IMR-90 (cell line): ENCODE results near the gene MYOF. TPM values are rescaled to one million over a fixed set of nuclear protein-coding genes. Genes with fewer than 3 reads are reported as not detected.
A peak's percentile ranks its signal among the peaks of the same experiment; 100 is the strongest.

Experiments
- ATAC-seq: fragments of 200-7000 bp; cut with Tn5 transposase; 2 replicates; pipeline ENCODE4 v1.9.1; 2020; ENCODE audit warnings: low read depth, mild to moderate bottlenecking, moderate library complexity
- BruUV-seq: library from RNA; stranded (reverse); fragments of 400-500 nt; replicated peaks from 2 replicates; lab custom pipeline; 2021; lab: Mats Ljungman, UMichigan
- CTCF ChIA-PET: fragments of 300-600 bp; formaldehyde crosslinking; extraction: SDS; loops from one replicate; lab custom pipeline; 2021; ENCODE audit warnings: antibody characterized with exemption; lab: Yijun Ruan, JAX
- POLR2A ChIA-PET: fragments of 300-600 bp; sonication (Branson Sonifier 250); formaldehyde crosslinking; loops from one replicate; lab custom pipeline; 2022; ENCODE audit warnings: antibody characterized with exemption; ENCODE audit not compliant: unreplicated experiment; lab: Charles Lee
- DNase-seq: peaks from one replicate; pipeline ENCODE4 v3.0.0; 2013
- H2AFZ ChIP-seq: replicated peaks from 2 replicates; pipeline ENCODE3; 2013; ENCODE audit warnings: low read length, mild to moderate bottlenecking; ENCODE audit not compliant: poor library complexity
- H2AK5ac ChIP-seq: 2 replicates; pipeline ENCODE4 v1.6.1; 2013; ENCODE audit warnings: low read depth, low read length, inconsistent platforms
- H2AK9ac ChIP-seq: replicated peaks from 2 replicates; pipeline ENCODE3; 2013; ENCODE audit warnings: mild to moderate bottlenecking, low read depth, low read length, moderate library complexity; ENCODE audit not compliant: poor library complexity
- H2BK120ac ChIP-seq: 2 replicates; pipeline ENCODE4 v1.6.1; 2013; ENCODE audit warnings: low read depth, low read length, inconsistent platforms
- H2BK15ac ChIP-seq: 3 replicates; pipeline ENCODE4 v1.6.1; 2013; ENCODE audit warnings: low read depth, low read length, inconsistent platforms
- H2BK20ac ChIP-seq: 2 replicates; pipeline ENCODE4 v1.6.1; 2013; ENCODE audit warnings: low read depth, mild to moderate bottlenecking, inconsistent platforms, low read length, moderate library complexity
- H2BK5ac ChIP-seq: 2 replicates; pipeline ENCODE4 v1.6.1; 2013; ENCODE audit warnings: mild to moderate bottlenecking, low read depth, low read length, inconsistent platforms; ENCODE audit not compliant: poor library complexity, severe bottlenecking
- H3K14ac ChIP-seq: replicated peaks from 2 replicates; pipeline ENCODE4 v1.6.1; 2013; ENCODE audit warnings: low read depth, low read length, inconsistent platforms
- H3K18ac ChIP-seq: 2 replicates; pipeline ENCODE4 v1.6.1; 2013; ENCODE audit warnings: low read depth, low read length, control low read depth
- H3K23ac ChIP-seq: 2 replicates; pipeline ENCODE4 v1.6.1; 2013; ENCODE audit warnings: low read depth, low read length, inconsistent platforms
- H3K27ac ChIP-seq: 2 replicates; pipeline ENCODE4 v1.5.1; 2013; ENCODE audit warnings: mild to moderate bottlenecking, control low read depth, low read length; ENCODE audit not compliant: insufficient read depth
- H3K27me3 ChIP-seq: 2 replicates; pipeline ENCODE4 v1.6.1; 2013; ENCODE audit warnings: low read length; ENCODE audit not compliant: control insufficient read depth, insufficient read depth
- H3K36me3 ChIP-seq: 2 replicates; pipeline ENCODE4 v1.6.1; 2013; ENCODE audit warnings: low read length, mixed read lengths; ENCODE audit not compliant: control insufficient read depth, insufficient read depth
- H3K4ac ChIP-seq: 2 replicates; pipeline ENCODE4 v1.6.1; 2013; ENCODE audit warnings: low read depth, low read length, inconsistent platforms
- H3K4me1 ChIP-seq: 2 replicates; pipeline ENCODE4 v1.6.1; 2013; ENCODE audit warnings: low read length, mixed read lengths; ENCODE audit not compliant: control insufficient read depth, insufficient read depth
- H3K4me2 ChIP-seq: 2 replicates; pipeline ENCODE4 v1.6.1; 2013; ENCODE audit warnings: low read depth, mild to moderate bottlenecking, control low read depth, low read length, moderate library complexity
- H3K4me3 ChIP-seq: 2 replicates; pipeline ENCODE4 v1.5.1; 2013; ENCODE audit warnings: low read depth, mild to moderate bottlenecking, control low read depth, low read length, moderate library complexity; ENCODE audit not compliant: insufficient read depth
- H3K56ac ChIP-seq: 2 replicates; pipeline ENCODE4 v1.6.1; 2013; ENCODE audit warnings: low read length, inconsistent platforms; ENCODE audit not compliant: insufficient read depth; ENCODE audit errors: extremely low read depth
- H3K79me1 ChIP-seq, 2 experiments: 2 replicates each; pipeline ENCODE4 v1.6.1; 2013; ENCODE audit warnings: low read length in 2 of 2, inconsistent platforms in 1 of 2, low read depth in 1 of 2
- H3K9ac ChIP-seq: 2 replicates; pipeline ENCODE4 v1.6.1; 2013; ENCODE audit warnings: low read depth, low read length, control low read depth
- H3K9me1 ChIP-seq: 2 replicates; pipeline ENCODE4 v1.6.1; 2013; ENCODE audit warnings: low read length, inconsistent platforms; ENCODE audit not compliant: insufficient read depth
- H3K9me3 ChIP-seq: 2 replicates; pipeline ENCODE4 v1.6.1; 2013; ENCODE audit warnings: low read length; ENCODE audit not compliant: control insufficient read depth, insufficient read depth
- H4K20me1 ChIP-seq: 2 replicates; pipeline ENCODE4 v1.6.1; 2013; ENCODE audit warnings: low read length, inconsistent platforms; ENCODE audit not compliant: insufficient read depth
- H4K5ac ChIP-seq: 2 replicates; pipeline ENCODE4 v1.6.1; 2013; ENCODE audit warnings: mild to moderate bottlenecking, low read depth, low read length, control low read depth
- H4K8ac ChIP-seq, 2 experiments: 2 replicates each; pipeline ENCODE4 v1.6.1; 2013; ENCODE audit warnings: low read depth in 2 of 2, low read length in 2 of 2, control low read depth in 1 of 2, inconsistent platforms in 1 of 2
- H4K91ac ChIP-seq: 2 replicates; pipeline ENCODE4 v1.6.1; 2013; ENCODE audit warnings: low read depth, low read length, inconsistent platforms; ENCODE audit not compliant: insufficient read depth
- FOS ChIP-seq: fragments of 150-350 bp; IDR thresholded peaks from 2 replicates; pipeline ENCODE4 v1.6.1; 2016; ENCODE audit warnings: low read depth, low read length
- MAFK ChIP-seq: IDR thresholded peaks from 2 replicates; pipeline ENCODE4 v1.6.1; 2012; ENCODE audit warnings: low read depth, low read length, improper control_type of control experiment
- MAZ ChIP-seq: IDR thresholded peaks from 2 replicates; pipeline ENCODE4 v1.6.1; 2012; ENCODE audit warnings: low read depth, mild to moderate bottlenecking, low read length, improper control_type of control experiment, moderate library complexity, borderline replicate concordance
- MXI1 ChIP-seq: IDR thresholded peaks from 2 replicates; pipeline ENCODE4 v1.6.1; 2012; ENCODE audit warnings: low read depth, mild to moderate bottlenecking, low read length, moderate library complexity, borderline replicate concordance
- NFE2L2 ChIP-seq: fragments of 150-350 bp; IDR thresholded peaks from 2 replicates; pipeline ENCODE4 v1.6.1; 2016; ENCODE audit warnings: low read depth, mild to moderate bottlenecking, low read length
- RAD21 ChIP-seq: IDR thresholded peaks from 2 replicates; pipeline ENCODE4 v1.6.1; 2012; ENCODE audit warnings: low read length, improper control_type of control experiment
- RCOR1 ChIP-seq: IDR thresholded peaks from 2 replicates; pipeline ENCODE4 v1.6.1; 2012; ENCODE audit warnings: mild to moderate bottlenecking, low read length, improper control_type of control experiment; ENCODE audit not compliant: insufficient replicate concordance
- RFX5 ChIP-seq: IDR thresholded peaks from 2 replicates; pipeline ENCODE4 v1.8.0; 2012; ENCODE audit warnings: low read depth, mild to moderate bottlenecking, low read length, moderate library complexity
- SMC3 ChIP-seq: fragments of 150-350 bp; IDR thresholded peaks from 2 replicates; pipeline ENCODE4 v1.6.1; 2016; ENCODE audit warnings: low read depth, mild to moderate bottlenecking, antibody characterized with exemption, low read length, moderate library complexity
- WGBS, 2 experiments: methylation state at CpG; one replicate each; pipeline versions ENCODE4 v1.1.5 to v1.1.7; 2013; ENCODE audit warnings: missing lambda C conversion rate in 2 of 2; ENCODE audit not compliant: insufficient read length in 1 of 2; ENCODE audit errors: extremely low coverage in 2 of 2; 5-methylcytosine and 5-hydroxymethylcytosine counted together
- dilution Hi-C: fragments of 300-500 bp; cut with HindIII; formaldehyde crosslinking; loops from one replicate; pipeline ENCODE4 v1.14.3; 2018; ENCODE audit warnings: low sequenced_read_pairs; ENCODE audit not compliant: unreplicated experiment
- in situ Hi-C: fragments of 300-500 bp; cut with MboI; formaldehyde crosslinking; loops from 3 replicates; pipeline ENCODE4 v1.14.3; 2019; ENCODE audit warnings: low sequenced_read_pairs, inconsistent platforms, mixed read lengths
- intact Hi-C: fragments of 100-400 bp; cut with micrococcal nuclease; formaldehyde crosslinking; loops from 2 replicates; pipeline ENCODE4 v1.10.0; 2022
- polyA plus RNA-seq, 3 experiments: library from polyadenylated mRNA; depleted of rRNA; stranded (reverse); fragments of >200 nt; gene quantifications; 2 replicates each; pipeline ENCODE4 v1.2.3, GENCODE V29; 2012; ENCODE audit warnings: low replicate concordance in 1 of 3
- total RNA-seq: library from RNA; depleted of rRNA; stranded (reverse); fragments of >200 nt; gene quantifications from 2 replicates; pipeline ENCODE4 v1.2.3, GENCODE V29; 2012

Gene MYOF
- total and polyA plus RNA-seq, 2 of the 4 experiments (the other 2 are of a cell fraction): 221 to 281 TPM

GRCh38 chr10:93438613-93439253, 43.4 kb downstream of the MYOF start:
- Histone ChIP-seq H3K18ac (peak overlapping the region; percentile 88), H4K91ac (peak overlapping the region; percentile 99), H4K5ac (peak overlapping the region; percentile 86), H3K23ac (peak overlapping the region; percentile 99; the same call in 1 of the 2 replicates), H3K14ac (peak overlapping the region; percentile 97), H2BK20ac (peak overlapping the region; percentile 91), H3K4me3 (no peak overlapping the region), H2AFZ (peak overlapping the region; percentile 5), H2AK9ac (peak overlapping the region; percentile 99), H4K8ac (peak overlapping the region; percentile 90 to 98), H3K27me3 (no peaks in the 10 kb centered on the region), H3K4ac (peak overlapping the region; percentile 99), H2AK5ac (peak overlapping the region; percentile 99), H3K4me1 (peaks cover 40% of the 10 kb centered on the region), H3K36me3 (peaks cover 9% of the 10 kb centered on the region; the same call in 1 of the 2 replicates), H3K9ac (peak overlapping the region; percentile 72; the same call in 1 of the 2 replicates), H3K9me1 (peaks cover 14% of the 10 kb centered on the region), H4K20me1 (peaks cover 3% of the 10 kb centered on the region; the same call in 1 of the 2 replicates), H3K79me1 (peaks cover 33 to 48% of the 10 kb centered on the region in 2 experiments), H2BK120ac (peak overlapping the region; percentile 99), H3K4me2 (no peak overlapping the region), H2BK5ac (peak overlapping the region; percentile 98), H3K56ac (peak overlapping the region; percentile 96; the same call in 1 of the 2 replicates), H2BK15ac (peak overlapping the region; percentile 82), H3K9me3 (no peaks in the 10 kb centered on the region), H3K27ac (peak overlapping the region; percentile 91)
- no peak for TF ChIP-seq MXI1
- TF ChIP-seq MAZ: no peak
- TF ChIP-seq MAFK: no peak
- no peak for TF ChIP-seq FOS
- TF ChIP-seq NFE2L2: no peak
- TF ChIP-seq RFX5: no peak
- no peak for TF ChIP-seq RCOR1
- no peak for TF ChIP-seq SMC3
- no peak for TF ChIP-seq RAD21
- intact Hi-C loops: no loop called here
- ChIA-PET CTCF (no interaction called here), POLR2A (no interaction called here)
- no peak for DNase-seq
- WGBS, 2 experiments: 75% methylated on average over 4 of the region's 16 CpGs; no CpG with 5 or more reads in 1 of the 2 experiments
- in situ Hi-C loops: no loop called here
- dilution Hi-C loops: no loop called here
- no peak for ATAC-seq
- BruUV-seq: no TSS peak
